ENCODE data around the gene HDC.

The HDC gene

GRCh38 chr15:50265620-50266019, at the start of gene HDC:
HDC (minus strand) TSS chr15:50265726; CDS start chr15:50265623, 103 bp downstream.
- DNase-seq: peak; percentile 27

GRCh38 chr15:50312636-50313035, 47.1 kb upstream of the HDC start:
- no peak for DNase-seq

DNA sequence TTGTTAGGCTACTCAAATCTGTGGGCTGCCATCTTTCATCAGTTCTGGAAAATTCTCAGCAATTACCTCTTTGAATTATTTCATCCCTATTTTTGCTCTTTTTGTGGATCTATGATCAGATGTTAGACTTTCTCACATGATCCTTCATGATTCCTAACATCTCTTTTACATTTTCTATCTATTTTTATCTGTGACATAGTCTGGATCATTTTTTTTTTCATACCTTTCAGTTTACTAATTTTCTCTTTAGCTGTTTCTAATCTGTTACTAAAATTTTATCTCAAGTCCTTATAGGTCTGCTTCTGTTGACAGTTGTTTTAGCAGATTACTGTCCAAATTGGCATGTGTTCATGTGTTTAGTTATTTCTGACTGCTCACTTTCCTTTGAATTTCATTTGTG, 42.3 kb upstream of the HDC start:
- no peak for DNase-seq

DNA sequence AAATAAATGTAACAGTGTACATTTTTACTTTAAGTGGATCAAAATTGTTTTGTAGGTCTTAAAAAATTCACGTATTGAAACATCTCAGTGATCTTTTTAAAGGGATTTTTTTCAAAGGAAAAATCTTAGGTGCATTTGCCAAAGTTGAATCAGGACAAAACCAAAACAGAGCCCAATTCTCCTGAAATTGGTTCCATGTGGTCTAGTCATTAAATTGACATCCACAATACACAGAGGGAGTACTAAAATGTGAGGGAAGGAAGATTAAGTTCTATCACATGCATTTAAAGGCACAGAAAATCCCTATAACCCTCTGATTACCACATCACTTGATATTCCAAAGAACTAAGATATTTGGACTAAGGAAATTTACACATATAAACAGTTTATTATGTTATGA, 39.3 kb upstream of the HDC start:
- no peak for DNase-seq

GRCh38 chr15:50302581-50302980, 37.1 kb upstream of the HDC start:
- DNase-seq: no peak

GRCh38 chr15:50298340-50298739, 32.8 kb upstream of the HDC start:
- no peak for DNase-seq

- DNase-seq: no peak
Observed at GRCh38 chr15:50295966-50296365, 30.4 kb upstream of the HDC start.

- no peak for DNase-seq
Observed at GRCh38 chr15:50289749-50290148, 24.2 kb upstream of the HDC start.

DNA sequence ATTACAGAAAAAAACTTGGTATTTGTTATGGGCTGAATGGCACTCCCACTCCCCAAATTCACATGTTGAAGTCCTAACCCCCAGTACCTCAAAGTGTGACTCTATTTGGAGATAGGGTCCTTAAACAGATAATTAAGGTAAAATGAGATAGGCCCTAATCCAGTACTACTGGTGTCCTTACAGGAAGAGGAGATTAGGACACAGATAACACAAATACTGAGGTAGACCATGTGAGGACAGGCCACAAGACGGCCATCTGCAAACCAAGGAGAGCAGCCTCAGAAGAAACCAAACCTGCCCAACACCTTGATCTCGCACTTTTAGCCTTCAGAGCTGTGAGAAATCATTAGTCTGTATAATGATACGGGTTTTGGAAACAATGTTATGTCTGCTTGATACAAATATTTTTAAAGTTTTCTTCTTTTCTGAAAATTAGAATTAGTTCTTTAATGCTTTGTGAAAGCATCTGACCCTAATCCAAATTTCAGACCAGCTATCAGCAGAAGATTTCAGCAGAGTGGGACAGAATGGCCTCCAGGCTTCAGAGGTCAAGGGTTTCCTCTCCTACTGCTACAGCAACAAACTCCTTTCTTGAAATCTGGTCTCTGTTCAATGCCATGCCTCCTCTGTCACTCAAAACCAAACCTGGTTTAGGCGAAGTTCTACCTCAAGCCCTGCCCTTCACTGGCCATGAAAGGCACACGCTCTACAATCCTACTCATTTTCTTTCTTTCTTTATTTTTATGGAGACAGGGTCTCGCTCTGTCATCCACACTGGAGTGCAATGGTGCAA, 22.0 kb upstream of the HDC start:
- DNase-seq: no peak

DNA sequence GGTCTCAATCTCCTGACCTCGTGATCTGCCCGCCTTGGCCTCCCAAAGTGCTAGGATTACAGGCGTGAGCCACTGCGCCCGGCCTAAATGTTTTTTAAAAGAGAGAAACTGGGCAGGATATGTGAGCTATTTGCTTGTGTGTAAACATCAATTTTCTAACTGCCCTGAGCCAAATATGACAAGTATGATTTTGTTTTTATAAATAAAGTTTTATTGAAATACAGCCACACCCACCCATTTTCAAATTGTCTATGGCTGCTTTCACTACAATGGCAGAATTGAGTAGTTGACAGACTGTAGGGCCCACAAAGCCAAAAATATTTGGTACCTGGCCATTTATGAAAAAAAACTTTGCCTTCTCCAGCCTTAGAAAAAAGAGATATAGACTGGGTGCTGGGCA, 15.9 kb upstream of the HDC start:
- no peak for DNase-seq

DNA sequence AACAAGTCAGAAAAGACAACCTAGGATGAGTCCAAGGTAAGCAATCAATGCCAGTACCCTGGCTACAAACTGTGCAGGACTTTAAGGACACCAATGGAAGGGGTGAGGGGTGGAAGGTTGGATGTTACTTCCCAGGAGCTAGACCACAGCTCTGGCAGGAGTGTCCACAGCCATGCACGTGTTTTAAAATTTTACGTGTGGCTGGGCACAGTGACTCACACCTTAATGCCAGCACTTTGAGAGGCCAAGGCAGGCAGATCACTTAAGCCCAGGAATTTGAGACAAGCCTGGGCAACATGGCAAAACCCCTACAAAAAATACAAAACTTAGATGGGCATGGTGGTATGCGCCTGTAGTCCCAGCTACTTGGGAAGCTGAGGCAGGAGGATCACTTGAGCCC, 14.7 kb upstream of the HDC start:
- DNase-seq: no peak

DNA sequence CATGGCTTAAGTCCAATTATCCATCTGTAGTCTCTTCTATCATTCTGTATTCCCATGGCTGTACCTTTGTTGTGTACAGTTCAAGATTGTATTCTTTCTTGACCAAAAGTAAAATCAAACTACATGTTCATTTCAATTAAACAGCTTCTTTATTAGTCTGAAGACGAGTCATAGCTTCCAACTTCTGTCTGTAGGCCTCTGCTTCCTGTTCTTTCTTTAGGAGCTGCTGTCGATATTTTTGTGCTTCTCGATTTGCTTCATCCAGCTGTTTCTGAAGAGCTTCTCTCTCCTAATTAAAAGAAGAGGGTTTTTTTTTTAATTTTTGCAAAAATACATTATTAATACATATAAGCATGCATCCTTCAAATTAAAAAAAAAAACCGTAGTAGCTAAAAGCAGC, 13.0 kb upstream of the HDC start:
- DNase-seq: no peak

- DNase-seq: no peak
Observed at GRCh38 chr15:50277370-50277769, 11.8 kb upstream of the HDC start.

- no peak for DNase-seq
Observed at GRCh38 chr15:50275908-50276307, 10.4 kb upstream of the HDC start.

DNA sequence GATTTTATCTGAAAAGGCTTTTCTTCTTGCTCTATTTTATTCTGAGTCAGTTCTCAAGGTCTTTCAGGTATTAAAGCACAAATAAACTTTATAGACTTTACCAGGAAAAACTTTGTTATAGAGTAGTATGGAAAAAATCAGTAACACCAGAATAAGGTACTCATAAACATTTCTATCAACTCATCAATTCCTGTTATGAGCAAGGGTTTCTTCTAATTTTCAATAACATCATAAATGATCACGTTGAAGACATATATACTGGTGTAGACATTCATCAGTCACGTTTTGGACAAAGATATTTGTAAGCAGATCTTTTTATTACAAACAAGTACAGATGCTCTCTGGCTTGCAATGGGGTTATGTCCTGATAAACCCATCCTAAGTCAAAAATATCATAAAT, 9.6 kb upstream of the HDC start:
- DNase-seq: no peak

- DNase-seq: no peak
Observed at GRCh38 chr15:50267577-50267976, 2.1 kb upstream of the HDC start.

DNA sequence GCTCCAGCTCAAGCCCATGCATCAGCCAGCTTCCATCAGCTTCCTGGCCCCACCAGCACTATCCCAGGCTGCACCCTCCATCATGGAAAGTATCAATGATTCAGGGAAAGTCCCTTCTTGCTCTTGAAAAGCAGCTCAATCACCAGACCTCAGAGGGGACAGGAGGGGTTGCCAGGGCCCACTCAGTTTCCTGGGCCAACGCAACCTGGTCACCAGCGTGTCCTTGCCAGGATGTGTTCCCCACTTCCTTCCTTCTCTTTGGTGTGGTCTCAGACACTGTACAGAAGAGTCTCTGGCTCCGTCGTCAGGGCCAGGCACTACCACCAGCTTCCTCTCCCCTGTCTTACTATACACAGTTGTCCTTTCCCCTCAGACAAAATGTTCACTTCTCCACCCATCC, 3.0 kb downstream of the HDC start:
- no peak for DNase-seq

DNA sequence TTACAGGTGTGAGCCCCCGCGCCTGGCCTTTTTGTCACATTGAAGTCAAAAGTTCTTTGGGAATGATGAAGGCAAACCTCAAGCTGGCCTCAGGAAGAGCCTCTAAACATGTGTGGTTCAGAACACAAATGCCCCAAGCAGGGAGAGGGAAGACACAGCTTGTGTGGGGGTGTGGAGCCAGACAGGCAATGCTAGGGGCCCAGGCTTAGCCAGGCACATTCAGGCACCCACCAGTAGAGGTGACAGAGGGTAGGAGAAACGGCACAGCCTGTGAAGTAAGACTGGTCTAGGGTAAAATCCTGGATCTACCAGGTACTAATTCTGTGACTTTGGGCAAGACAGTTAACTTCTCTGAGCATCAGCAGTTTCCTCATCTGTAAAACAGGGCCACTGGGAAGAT, 3.5 kb downstream of the HDC start:
- DNase-seq: no peak

GRCh38 chr15:50260969-50261496, 4.5 kb downstream of the HDC start:
- no peak for DNase-seq

- no peak for DNase-seq
Observed at GRCh38 chr15:50259276-50259675, 6.2 kb downstream of the HDC start.

- DNase-seq: no peak
Observed at GRCh38 chr15:50257924-50258323, 7.6 kb downstream of the HDC start.

DNA sequence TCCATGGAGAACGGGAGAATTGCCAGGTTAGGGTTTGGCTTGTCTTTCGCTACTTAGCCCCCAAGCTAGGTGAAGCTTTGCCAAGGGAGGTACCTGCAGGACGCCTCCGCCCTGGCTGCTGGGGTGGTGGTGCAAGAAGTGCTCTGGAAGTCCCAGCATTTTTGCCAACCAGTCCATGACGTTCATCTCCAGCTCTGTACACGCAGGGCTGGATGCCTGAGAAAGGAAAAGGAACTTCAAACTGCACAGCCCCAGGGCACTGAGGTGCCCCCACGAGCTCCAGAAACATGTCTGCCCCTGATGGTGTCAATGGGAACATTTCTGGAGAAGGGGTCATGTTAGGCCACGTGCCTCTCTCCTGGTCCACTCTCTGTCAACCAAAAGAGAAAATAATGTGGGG, 8.2 kb downstream of the HDC start:
- DNase-seq: no peak

- DNase-seq: no peak
Observed at GRCh38 chr15:50256188-50257041, 9.1 kb downstream of the HDC start.

- DNase-seq: no peak
Observed at GRCh38 chr15:50252556-50252955, 13.0 kb downstream of the HDC start.

Data from NCI-H187 treated with DMSO at 0.1 percent for 48 hours (cell line).